ENCODE results near the gene CHRNB4. TPM values are rescaled to one million over a fixed set of nuclear protein-coding genes. Genes with fewer than 3 reads are reported as not detected.
A peak's percentile ranks its signal among the peaks of the same experiment; 100 is the strongest.

The CHRNB4 gene
- total RNA-seq, 1 donor from 2014 or later: 71.6 TPM

DNA sequence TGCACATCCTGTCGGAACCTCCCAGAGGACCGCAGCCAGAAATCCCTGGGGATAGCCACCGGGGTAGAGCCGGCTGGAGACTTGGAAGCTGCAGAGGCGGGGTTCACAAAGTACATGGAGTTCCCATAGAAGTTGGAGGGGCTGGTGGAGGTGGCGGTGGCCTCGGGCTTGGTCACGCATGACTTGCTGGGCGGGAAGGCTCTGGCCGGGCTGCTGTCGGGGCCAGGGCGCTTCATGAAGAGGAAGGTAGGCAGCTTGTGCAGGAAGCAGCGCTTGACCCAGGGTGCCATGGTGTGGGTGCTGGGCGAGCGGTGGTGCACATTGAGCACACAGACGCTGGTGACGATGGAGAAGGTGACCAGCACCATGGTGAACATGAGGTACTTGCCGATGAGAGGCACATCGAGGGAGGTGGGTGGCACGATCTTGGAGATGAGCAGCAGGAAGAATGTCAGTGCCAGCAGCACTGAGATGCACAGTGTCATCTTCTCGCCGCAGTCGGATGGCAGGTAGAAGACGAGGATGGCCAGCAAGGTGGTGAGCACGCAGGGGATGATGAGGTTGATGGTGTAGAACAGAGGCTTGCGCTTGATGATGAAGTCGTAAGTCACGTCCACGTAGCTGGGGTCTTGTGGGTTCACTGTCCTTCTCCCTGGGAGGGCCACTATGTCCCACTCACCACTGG is 11.8 kb downstream of the CHRNB4 start:
- Mint-ChIP-seq H3K36me3 (ENCODE audit: unreplicated experiment) (peaks cover 41% of the 10 kb centered on the region), H3K4me3 (ENCODE audit: unreplicated experiment) (no peak overlapping the region), H3K27ac (ENCODE audit: unreplicated experiment) (no peak overlapping the region), H3K9me3 (ENCODE audit: unreplicated experiment) (peaks cover 16% of the 10 kb centered on the region), H3K27me3 (ENCODE audit: unreplicated experiment) (peaks cover 20% of the 10 kb centered on the region), H3K4me1 (ENCODE audit: low read depth, unreplicated experiment) (peaks cover 20% of the 10 kb centered on the region)
- no peak for DNase-seq
- TF ChIP-seq, protein P1, sequence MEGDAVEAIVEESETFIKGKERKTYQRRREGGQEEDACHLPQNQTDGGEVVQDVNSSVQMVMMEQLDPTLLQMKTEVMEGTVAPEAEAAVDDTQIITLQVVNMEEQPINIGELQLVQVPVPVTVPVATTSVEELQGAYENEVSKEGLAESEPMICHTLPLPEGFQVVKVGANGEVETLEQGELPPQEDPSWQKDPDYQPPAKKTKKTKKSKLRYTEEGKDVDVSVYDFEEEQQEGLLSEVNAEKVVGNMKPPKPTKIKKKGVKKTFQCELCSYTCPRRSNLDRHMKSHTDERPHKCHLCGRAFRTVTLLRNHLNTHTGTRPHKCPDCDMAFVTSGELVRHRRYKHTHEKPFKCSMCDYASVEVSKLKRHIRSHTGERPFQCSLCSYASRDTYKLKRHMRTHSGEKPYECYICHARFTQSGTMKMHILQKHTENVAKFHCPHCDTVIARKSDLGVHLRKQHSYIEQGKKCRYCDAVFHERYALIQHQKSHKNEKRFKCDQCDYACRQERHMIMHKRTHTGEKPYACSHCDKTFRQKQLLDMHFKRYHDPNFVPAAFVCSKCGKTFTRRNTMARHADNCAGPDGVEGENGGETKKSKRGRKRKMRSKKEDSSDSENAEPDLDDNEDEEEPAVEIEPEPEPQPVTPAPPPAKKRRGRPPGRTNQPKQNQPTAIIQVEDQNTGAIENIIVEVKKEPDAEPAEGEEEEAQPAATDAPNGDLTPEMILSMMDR (IDR thresholded peaks at IDR 0.05; ENCODE audit: partially characterized antibody, unreplicated experiment): no peak

GRCh38 chr15:78628227-78628626 is 12.8 kb downstream of the CHRNB4 start:
- Mint-ChIP-seq H3K4me1 (ENCODE audit: low read depth, unreplicated experiment) (peaks cover 15% of the 10 kb centered on the region), H3K36me3 (ENCODE audit: unreplicated experiment) (peaks cover 36% of the 10 kb centered on the region), H3K4me3 (ENCODE audit: unreplicated experiment) (no peak overlapping the region), H3K27ac (ENCODE audit: unreplicated experiment) (no peak overlapping the region), H3K9me3 (ENCODE audit: unreplicated experiment) (peaks cover 16% of the 10 kb centered on the region), H3K27me3 (ENCODE audit: unreplicated experiment) (peaks cover 20% of the 10 kb centered on the region)
- no peak for DNase-seq
- TF ChIP-seq, protein P1 (IDR thresholded peaks at IDR 0.05; ENCODE audit: partially characterized antibody, unreplicated experiment): no peak

GRCh38 chr15:78627348-78627747 is 13.7 kb downstream of the CHRNB4 start:
- Mint-ChIP-seq H3K27ac (ENCODE audit: unreplicated experiment) (no peak overlapping the region), H3K27me3 (ENCODE audit: unreplicated experiment) (peaks cover 19% of the 10 kb centered on the region), H3K36me3 (ENCODE audit: unreplicated experiment) (peaks cover 28% of the 10 kb centered on the region), H3K4me1 (ENCODE audit: low read depth, unreplicated experiment) (peaks cover 15% of the 10 kb centered on the region), H3K4me3 (ENCODE audit: unreplicated experiment) (no peak overlapping the region), H3K9me3 (ENCODE audit: unreplicated experiment) (peaks cover 9% of the 10 kb centered on the region)
- TF ChIP-seq, protein P1 (IDR thresholded peaks at IDR 0.05; ENCODE audit: partially characterized antibody, unreplicated experiment): no peak
- no peak for DNase-seq

GRCh38 chr15:78626381-78626995 is 14.5 kb downstream of the CHRNB4 start:
- Mint-ChIP-seq H3K4me3 (ENCODE audit: unreplicated experiment) (peak overlapping the region; percentile 18), H3K4me1 (ENCODE audit: low read depth, unreplicated experiment) (peaks cover 15% of the 10 kb centered on the region), H3K27ac (ENCODE audit: unreplicated experiment) (no peak overlapping the region), H3K36me3 (ENCODE audit: unreplicated experiment) (peaks cover 21% of the 10 kb centered on the region), H3K27me3 (ENCODE audit: unreplicated experiment) (peaks cover 18% of the 10 kb centered on the region), H3K9me3 (ENCODE audit: unreplicated experiment) (peaks cover 9% of the 10 kb centered on the region)
- TF ChIP-seq, protein P1 (IDR thresholded peaks at IDR 0.05; ENCODE audit: partially characterized antibody, unreplicated experiment): no peak
- DNase-seq: no peak
